Activated T-helper 17 cell treated with anti-CD3 and anti-CD28 coated beads, Interleukin-2, amount 50 U/mL, for 72 hours (primary cell): ENCODE data around the gene TUBB1. TPM values are rescaled to one million over a fixed set of nuclear protein-coding genes. Genes with fewer than 3 reads are reported as not detected.

Experiments used
- ATAC-seq: fragments of 150-1000 bp; cut with Tn5 transposase; replicated peaks from 2 replicates; pipeline ENCODE4 v1.10.0; 2021; ENCODE audit warnings: mild to moderate bottlenecking, moderate library complexity
- H3K27ac Mint-ChIP-seq: one replicate; pipeline ENCODE4 v1.8.0; 2022; ENCODE audit warnings: mixed read lengths
- H3K27me3 Mint-ChIP-seq: one replicate; pipeline ENCODE4 v1.8.0; 2022; ENCODE audit warnings: mixed read lengths
- H3K36me3 Mint-ChIP-seq: one replicate; pipeline ENCODE4 v1.8.0; 2022; ENCODE audit warnings: low read depth, mild to moderate bottlenecking, mixed read lengths
- H3K4me1 Mint-ChIP-seq: one replicate; pipeline ENCODE4 v1.8.0; 2022; ENCODE audit warnings: mixed read lengths
- H3K4me3 Mint-ChIP-seq: one replicate; pipeline ENCODE4 v1.8.0; 2022; ENCODE audit warnings: mild to moderate bottlenecking, mixed read lengths
- H3K9me3 Mint-ChIP-seq: one replicate; pipeline ENCODE4 v1.8.0; 2022; ENCODE audit warnings: mixed read lengths
- total RNA-seq, 2 donors: library from RNA; stranded (reverse); gene quantifications; one replicate each; pipeline ENCODE4 v1.2.3, GENCODE V29; 2022

TUBB1 gene
- total RNA-seq, 2 donors from 2014 or later: 0.08 to 0.13 TPM

DNA sequence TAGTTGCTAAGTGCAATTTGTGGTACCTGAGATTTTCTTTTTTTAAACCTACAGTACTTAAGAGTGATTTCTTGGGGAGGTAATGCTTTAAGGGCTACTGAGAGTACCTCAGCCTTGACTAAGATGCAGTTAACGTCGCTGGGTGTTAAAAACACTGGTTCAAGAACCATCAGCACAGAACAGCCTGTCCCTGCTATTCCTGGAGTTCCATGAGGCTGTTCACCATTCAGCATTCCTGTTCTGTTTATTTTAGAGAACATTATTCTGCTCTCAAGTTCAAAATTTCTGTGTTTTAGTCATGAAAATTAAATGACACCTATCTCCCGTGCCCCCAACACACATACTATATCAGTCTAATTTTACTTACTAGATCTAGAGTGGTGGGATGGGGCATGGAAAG, 25.1 kb downstream of the TUBB1 start:
- no peak overlapping the region for H3K4me3 Mint-ChIP-seq
- peaks cover 24% of the 10 kb centered on the region for H3K36me3 Mint-ChIP-seq
- H3K4me1 Mint-ChIP-seq: peaks cover 35% of the 10 kb centered on the region
- ATAC-seq: no peak
- no peaks in the 10 kb centered on the region for H3K27me3 Mint-ChIP-seq
- H3K27ac Mint-ChIP-seq: no peak overlapping the region
- no peaks in the 10 kb centered on the region for H3K9me3 Mint-ChIP-seq

DNA sequence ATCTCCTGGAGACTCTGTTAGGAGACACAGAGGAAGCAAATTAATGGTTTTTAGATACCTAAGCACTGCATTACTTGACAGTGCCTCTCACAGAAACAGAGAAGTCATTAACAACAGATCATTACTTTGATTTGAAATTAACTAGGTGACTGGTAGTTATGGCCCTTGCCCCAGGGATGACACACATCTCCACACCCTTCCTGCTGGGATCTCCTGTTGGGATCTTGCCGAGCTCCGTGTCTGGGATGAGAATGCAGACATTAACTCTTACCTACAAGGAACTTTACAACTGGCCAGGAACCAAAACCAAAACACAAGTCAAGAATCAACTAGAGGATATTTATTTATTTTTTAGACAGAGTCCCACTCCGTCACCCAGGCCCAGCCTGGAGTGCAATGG, 25.6 kb downstream of the TUBB1 start:
- ATAC-seq: no peak
- H3K4me1 Mint-ChIP-seq: peaks cover 32% of the 10 kb centered on the region
- H3K27me3 Mint-ChIP-seq: no peaks in the 10 kb centered on the region
- no peak overlapping the region for H3K27ac Mint-ChIP-seq
- H3K9me3 Mint-ChIP-seq: no peaks in the 10 kb centered on the region
- H3K36me3 Mint-ChIP-seq: peaks cover 19% of the 10 kb centered on the region
- no peak overlapping the region for H3K4me3 Mint-ChIP-seq

DNA sequence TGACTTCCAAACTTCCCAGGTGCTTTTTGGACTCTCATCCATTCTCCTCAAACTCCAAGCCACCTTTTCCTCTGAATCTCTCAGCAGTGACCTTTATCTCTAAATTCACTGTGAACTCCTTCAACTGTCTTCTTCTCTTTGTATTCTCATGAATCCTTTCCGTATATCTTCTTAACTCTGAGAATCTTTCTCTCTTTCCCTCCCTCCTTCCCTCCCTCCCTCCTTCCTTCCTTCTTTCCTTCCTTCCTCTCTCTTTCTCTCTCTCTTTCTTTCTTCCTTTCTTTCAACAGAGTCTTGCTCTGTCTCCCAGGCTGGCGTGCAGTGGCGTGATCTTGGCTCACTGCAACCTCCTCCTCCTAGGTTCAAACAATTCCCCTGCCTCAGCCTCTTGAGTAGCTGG, 27.6 kb downstream of the TUBB1 start:
- no peaks in the 10 kb centered on the region for H3K36me3 Mint-ChIP-seq
- no peak overlapping the region for H3K27ac Mint-ChIP-seq
- H3K4me1 Mint-ChIP-seq: peaks cover 18% of the 10 kb centered on the region
- H3K27me3 Mint-ChIP-seq: peaks cover 4% of the 10 kb centered on the region
- no peaks in the 10 kb centered on the region for H3K9me3 Mint-ChIP-seq
- ATAC-seq: no peak
- no peak overlapping the region for H3K4me3 Mint-ChIP-seq

DNA sequence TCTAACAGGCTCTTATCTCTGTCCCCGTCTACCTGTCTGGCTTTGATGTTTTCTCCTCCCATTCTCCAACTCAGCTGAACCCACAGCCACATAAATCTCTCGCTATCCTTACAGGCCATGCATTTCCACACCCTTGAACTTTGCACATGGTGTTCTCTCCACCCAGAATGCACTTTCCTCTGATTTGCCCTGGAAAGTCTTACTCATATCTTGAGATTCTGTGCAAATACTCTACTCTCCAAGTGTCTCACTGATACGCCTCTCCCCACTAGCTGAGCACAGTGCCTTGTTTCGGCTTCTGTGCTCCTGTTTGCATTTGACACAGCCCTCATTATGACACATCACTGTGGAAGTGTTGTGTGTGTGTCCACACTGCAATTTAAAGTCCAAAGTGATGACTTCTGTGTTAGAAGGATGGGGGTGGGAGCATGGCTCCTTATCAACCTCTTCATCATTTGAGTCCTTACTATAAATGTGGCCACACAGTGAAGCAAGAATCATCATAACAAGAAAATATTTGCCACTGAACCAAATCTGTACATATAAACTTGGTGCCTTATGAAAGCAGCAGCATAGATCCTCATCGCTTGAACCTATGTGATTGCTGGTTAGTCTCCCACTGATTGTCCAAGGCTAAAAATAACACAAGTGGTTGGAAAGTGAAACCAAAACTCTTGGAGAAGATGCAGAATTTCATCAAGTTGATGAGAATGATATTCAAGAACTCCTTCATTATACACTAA, 28.9 kb downstream of the TUBB1 start:
- ATAC-seq: peak; percentile 89
- Mint-ChIP-seq H3K4me3 (peak overlapping the region; percentile 51), H3K36me3 (no peaks in the 10 kb centered on the region), H3K9me3 (no peaks in the 10 kb centered on the region), H3K27me3 (peaks cover 6% of the 10 kb centered on the region), H3K4me1 (peaks cover 18% of the 10 kb centered on the region), H3K27ac (peak overlapping the region; percentile 20)

DNA sequence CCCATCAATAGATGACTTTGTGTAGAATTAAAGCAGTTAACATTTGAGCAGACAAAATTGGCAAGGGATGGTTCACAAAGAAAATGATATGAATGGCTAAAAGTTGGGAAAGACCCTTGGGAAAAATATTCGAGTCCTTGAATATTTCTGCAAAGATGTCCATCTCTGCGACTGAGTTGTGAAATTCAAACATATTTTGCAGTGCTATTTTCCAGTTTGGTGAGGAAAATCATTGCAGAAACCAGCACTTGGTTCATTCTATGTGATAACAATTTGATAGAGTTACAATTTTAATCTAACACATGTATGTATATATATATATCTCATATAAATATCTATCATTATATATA, 29.4 kb downstream of the TUBB1 start:
- ATAC-seq: no peak
- Mint-ChIP-seq H3K4me3 (peak overlapping the region; percentile 51), H3K27me3 (peaks cover 10% of the 10 kb centered on the region), H3K9me3 (no peaks in the 10 kb centered on the region), H3K27ac (peak overlapping the region; percentile 20), H3K36me3 (no peaks in the 10 kb centered on the region), H3K4me1 (peaks cover 13% of the 10 kb centered on the region)

DNA sequence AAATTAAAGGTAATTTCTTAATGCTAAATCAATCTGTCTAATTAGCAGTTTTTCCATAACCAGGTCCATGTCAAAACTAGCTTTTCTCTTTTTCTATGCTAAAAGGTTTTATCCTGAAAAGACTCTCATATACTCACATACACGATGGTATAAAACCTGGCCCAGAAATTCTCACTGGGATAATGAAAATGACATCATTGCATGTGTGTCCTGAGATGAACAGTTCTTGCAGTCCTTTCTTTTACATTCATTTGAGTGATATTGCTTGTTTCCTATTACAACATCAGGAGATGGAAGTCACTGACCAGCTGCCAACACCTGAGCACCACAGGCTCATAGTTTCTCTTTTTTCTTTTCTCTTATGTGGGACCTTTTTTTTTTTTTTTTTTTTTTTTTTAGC, 31.2 kb downstream of the TUBB1 start:
- peaks cover 16% of the 10 kb centered on the region for H3K27me3 Mint-ChIP-seq
- no peak overlapping the region for H3K27ac Mint-ChIP-seq
- H3K4me1 Mint-ChIP-seq: peaks cover 10% of the 10 kb centered on the region
- H3K4me3 Mint-ChIP-seq: no peak overlapping the region
- no peaks in the 10 kb centered on the region for H3K9me3 Mint-ChIP-seq
- no peaks in the 10 kb centered on the region for H3K36me3 Mint-ChIP-seq
- no peak for ATAC-seq

DNA sequence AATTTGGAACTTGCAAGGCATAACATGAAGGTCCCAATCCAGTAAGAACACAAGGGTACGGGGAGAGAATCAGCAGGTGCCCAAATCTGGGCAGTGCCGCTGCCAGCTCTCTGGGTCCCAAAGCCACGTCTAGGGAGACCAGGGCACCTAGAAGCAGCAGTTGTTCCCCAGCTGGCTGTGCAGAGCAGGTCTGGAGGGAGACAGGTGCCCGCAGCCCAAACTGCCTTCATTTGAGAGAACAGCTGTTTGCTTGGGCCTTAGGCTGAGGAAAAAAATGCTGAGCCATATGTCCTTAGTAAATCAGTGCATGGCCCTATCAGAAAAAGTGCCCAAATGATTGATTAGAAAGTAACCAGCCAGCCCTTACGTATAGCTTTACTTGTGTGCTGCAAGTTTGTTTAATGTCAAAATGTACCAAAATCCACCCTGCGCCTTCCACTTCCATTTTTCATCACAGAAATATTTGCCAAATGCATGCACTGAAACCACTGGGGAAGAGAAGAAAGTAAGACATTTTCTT, 32.5 kb downstream of the TUBB1 start:
- H3K9me3 Mint-ChIP-seq: no peaks in the 10 kb centered on the region
- no peak overlapping the region for H3K27ac Mint-ChIP-seq
- H3K36me3 Mint-ChIP-seq: no peaks in the 10 kb centered on the region
- ATAC-seq: no peak
- no peak overlapping the region for H3K4me3 Mint-ChIP-seq
- peaks cover 10% of the 10 kb centered on the region for H3K4me1 Mint-ChIP-seq
- peaks cover 18% of the 10 kb centered on the region for H3K27me3 Mint-ChIP-seq

DNA sequence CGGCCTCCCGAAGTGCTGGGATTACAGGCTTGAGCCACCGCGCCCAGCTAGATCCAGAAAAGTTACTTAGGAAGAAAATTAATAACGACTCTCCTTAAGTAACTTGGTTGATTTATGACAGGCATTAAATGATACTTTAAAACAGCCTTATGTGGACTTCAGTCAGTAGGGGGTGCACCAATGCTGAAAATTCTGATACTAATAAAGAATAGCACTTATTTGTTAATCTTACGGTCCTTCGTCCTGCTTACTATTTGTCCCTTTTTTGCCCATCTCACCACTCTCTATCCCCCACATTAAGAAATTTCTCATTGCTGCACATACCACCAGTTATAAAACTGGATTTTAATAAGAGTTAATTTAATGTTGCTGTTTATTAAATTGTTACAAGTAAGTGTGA, 36.1 kb downstream of the TUBB1 start:
- H3K4me1 Mint-ChIP-seq: no peaks in the 10 kb centered on the region
- no peak overlapping the region for H3K4me3 Mint-ChIP-seq
- no peak overlapping the region for H3K27ac Mint-ChIP-seq
- no peaks in the 10 kb centered on the region for H3K36me3 Mint-ChIP-seq
- peaks cover 15% of the 10 kb centered on the region for H3K27me3 Mint-ChIP-seq
- no peak for ATAC-seq
- H3K9me3 Mint-ChIP-seq: no peaks in the 10 kb centered on the region

DNA sequence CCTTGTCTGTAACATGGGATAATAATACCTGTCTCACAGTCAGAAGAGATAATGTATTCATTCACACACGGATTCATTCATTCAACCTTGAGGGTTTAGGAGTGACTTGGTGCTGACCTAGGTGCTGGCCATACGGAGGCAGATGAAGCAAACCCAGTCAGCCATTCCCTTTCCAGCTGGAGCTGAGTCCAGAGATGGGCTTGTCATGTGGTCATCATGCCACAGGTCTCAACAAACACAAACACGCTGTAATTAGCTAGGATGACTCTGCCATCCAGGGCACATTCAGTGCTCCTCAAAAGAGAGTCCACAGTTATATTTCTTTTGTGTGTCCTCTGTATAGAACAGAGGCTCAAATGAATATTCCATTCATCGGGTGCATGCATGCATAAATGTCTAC, 42.9 kb downstream of the TUBB1 start:
- ATAC-seq: no peak
- H3K9me3 Mint-ChIP-seq: no peaks in the 10 kb centered on the region
- no peak overlapping the region for H3K27ac Mint-ChIP-seq
- no peak overlapping the region for H3K4me3 Mint-ChIP-seq
- peaks cover 12% of the 10 kb centered on the region for H3K27me3 Mint-ChIP-seq
- H3K36me3 Mint-ChIP-seq: no peaks in the 10 kb centered on the region
- no peaks in the 10 kb centered on the region for H3K4me1 Mint-ChIP-seq

DNA sequence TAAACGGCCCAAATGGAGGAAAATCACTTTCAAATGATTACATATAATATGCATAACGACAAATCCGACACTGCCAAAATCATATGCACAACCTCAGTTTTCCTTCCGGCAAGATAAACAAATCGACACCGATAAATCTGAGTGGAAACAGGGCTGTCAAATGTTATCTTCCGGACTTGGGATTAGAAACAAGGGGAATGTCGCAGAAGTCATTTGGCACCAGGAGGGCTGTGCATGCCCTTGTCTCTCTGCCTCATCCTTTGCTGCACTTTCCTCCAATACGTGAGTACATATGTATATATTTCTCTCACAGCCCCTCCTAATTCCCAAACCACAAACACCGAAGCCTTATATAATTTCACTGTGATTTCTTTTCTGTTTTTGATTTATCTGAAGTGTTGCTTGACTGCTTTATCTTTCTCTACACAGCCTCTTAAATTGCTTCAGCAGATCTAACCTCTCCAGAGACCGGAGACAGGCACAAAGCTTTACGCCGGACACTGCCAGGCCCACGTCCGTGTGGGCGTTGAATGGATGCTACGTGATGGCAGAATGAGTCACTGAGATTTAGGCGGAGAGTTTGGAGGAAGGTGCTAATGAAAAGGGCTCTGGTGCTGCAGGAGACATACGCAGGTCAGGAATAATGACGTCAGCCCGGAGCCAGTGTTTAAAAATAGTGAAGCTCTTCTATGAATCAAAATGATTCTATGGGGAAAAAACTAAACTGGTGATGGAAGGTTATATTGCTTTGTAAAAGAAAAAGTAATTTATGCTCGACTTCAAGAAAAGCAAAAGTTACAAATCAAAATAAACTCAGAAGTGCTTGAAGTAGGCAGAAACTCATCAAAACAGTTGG, 44.4 kb downstream of the TUBB1 start:
- no peak for ATAC-seq
- H3K36me3 Mint-ChIP-seq: no peaks in the 10 kb centered on the region
- no peaks in the 10 kb centered on the region for H3K4me1 Mint-ChIP-seq
- H3K27ac Mint-ChIP-seq: no peak overlapping the region
- peaks cover 12% of the 10 kb centered on the region for H3K27me3 Mint-ChIP-seq
- H3K4me3 Mint-ChIP-seq: no peak overlapping the region
- no peaks in the 10 kb centered on the region for H3K9me3 Mint-ChIP-seq

DNA sequence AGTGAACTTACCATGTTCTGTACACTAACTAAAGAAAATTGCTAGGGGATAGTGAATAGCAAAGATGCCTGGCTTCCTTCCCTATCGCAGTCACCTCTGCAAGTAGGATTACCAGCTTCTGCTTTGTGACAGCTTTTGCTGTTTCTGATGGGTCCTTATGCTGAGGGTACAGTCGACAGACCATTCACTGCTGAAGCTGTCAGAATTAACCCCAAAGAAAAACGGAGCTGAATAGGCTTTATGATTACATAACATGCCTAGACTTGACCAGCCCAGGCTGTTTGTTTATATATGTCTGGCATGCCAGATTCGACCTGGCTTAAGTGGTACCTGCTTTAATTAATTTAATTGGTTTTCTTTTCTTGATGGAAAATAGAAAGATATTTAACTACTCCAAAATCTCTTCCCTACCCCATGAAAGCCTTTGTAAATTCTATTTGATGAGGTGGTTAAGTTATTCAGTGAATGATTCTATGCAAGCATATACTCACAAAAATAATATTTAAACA, 45.0 kb downstream of the TUBB1 start:
- Mint-ChIP-seq H3K4me1 (no peaks in the 10 kb centered on the region), H3K27me3 (peaks cover 12% of the 10 kb centered on the region), H3K27ac (no peak overlapping the region), H3K36me3 (no peaks in the 10 kb centered on the region), H3K9me3 (no peaks in the 10 kb centered on the region), H3K4me3 (no peak overlapping the region)
- no peak for ATAC-seq

DNA sequence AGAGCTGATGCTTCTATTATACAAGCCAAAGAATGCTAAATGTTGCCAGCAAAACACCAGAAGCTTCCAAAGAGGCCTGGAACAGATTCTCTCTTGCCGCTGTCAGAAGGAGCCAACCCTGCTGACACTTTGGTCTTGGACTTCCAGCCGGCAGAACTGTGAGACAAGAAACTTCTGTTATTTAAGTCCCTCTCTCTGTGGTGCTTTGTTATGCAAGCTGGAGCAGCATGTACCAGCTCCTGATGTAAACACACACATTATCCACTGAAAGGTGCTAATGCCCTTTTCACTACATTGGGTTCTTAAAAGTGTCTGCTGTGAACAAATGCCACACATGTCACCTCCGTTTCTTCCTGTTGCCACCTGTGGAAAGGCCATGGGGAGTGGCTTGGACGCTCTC, 49.3 kb downstream of the TUBB1 start:
- Mint-ChIP-seq H3K9me3 (no peaks in the 10 kb centered on the region), H3K4me1 (no peaks in the 10 kb centered on the region), H3K36me3 (no peaks in the 10 kb centered on the region), H3K27ac (no peak overlapping the region), H3K4me3 (no peak overlapping the region), H3K27me3 (peaks cover 7% of the 10 kb centered on the region)
- no peak for ATAC-seq

DNA sequence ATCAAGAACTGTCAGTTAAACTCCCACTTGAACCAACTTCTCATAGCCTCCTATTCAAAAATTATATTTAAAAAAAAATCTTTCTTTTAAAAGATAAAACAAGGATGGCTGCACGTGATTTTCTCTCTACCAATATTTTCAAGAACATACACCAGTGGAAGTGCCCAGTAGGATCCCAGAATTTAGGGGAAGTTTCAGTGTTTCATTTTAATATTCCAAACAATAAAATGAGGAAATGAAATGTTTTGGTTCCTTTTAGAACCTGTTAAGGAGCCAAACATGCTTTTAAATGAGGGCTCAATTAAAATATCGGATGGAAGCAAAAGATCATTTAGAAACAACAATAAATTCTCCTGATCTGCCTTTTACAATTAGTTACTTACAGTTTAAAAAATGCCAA, 49.8 kb downstream of the TUBB1 start:
- Mint-ChIP-seq H3K27me3 (peaks cover 4% of the 10 kb centered on the region), H3K36me3 (no peaks in the 10 kb centered on the region), H3K9me3 (no peaks in the 10 kb centered on the region), H3K4me1 (peaks cover 3% of the 10 kb centered on the region), H3K4me3 (no peak overlapping the region), H3K27ac (no peak overlapping the region)
- ATAC-seq: no peak

DNA sequence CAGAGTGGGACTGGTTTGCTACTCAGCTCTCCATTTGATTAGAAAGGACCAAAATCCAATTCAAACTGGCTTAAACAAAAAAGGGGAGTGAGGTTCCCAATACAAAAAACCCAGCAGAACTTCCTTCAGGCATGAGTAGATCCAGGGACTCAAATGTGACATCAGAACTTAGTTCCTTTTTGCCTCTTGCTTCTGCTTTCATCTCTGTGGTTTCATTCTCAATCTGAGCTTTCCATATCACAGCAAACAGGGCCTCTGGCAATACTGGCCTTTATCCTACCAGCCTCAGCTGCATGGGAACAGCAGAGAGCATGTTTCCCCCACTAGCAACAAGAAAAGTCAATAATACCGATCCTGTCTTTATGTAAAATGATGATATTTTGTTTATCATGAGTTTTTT, 52.0 kb downstream of the TUBB1 start:
- H3K4me1 Mint-ChIP-seq: peaks cover 20% of the 10 kb centered on the region
- H3K4me3 Mint-ChIP-seq: no peak overlapping the region
- ATAC-seq: no peak
- no peaks in the 10 kb centered on the region for H3K36me3 Mint-ChIP-seq
- no peaks in the 10 kb centered on the region for H3K9me3 Mint-ChIP-seq
- peaks cover 4% of the 10 kb centered on the region for H3K27me3 Mint-ChIP-seq
- no peak overlapping the region for H3K27ac Mint-ChIP-seq

DNA sequence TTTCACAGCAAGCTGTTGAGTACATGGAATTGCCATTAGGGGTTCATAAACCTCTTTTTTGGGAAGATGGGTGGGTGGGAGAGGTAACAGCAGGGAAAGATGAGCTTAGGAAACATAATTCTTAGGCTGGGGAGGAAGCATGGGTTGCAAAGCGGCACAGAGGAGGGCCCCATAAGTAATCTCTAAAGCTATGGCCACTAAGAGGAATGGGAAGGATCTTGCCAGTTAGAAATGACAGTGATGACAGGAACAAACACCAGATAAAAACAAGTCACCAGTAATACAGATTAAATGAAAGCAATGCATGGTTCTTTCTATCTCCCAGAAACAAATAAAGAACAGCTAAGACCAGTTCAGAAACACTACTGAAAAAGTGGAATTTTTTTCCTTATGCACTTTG, 54.4 kb downstream of the TUBB1 start:
- no peak overlapping the region for H3K4me3 Mint-ChIP-seq
- ATAC-seq: no peak
- peaks cover 9% of the 10 kb centered on the region for H3K27me3 Mint-ChIP-seq
- H3K27ac Mint-ChIP-seq: no peak overlapping the region
- H3K36me3 Mint-ChIP-seq: no peaks in the 10 kb centered on the region
- H3K9me3 Mint-ChIP-seq: no peaks in the 10 kb centered on the region
- peaks cover 20% of the 10 kb centered on the region for H3K4me1 Mint-ChIP-seq
